NT2/D1 (cell line): Measurements from ENCODE around the gene GGCT.
"Not testable (repeated sequence)": the region's sequence is repeated elsewhere in the genome, so short reads cannot be mapped to it uniquely, and the experiment has no call there.

Experiments
- DNase-seq: peaks from one replicate; pipeline ENCODE4 v3.0.0-alpha.2; 2011; ENCODE audit warnings: low read depth, low spot score
- H3K27me3 ChIP-seq: 2 replicates; pipeline ENCODE4 v1.6.0; 2011; ENCODE audit warnings: mild to moderate bottlenecking; ENCODE audit not compliant: insufficient read length, insufficient read depth
- H3K36me3 ChIP-seq: 2 replicates; pipeline ENCODE4 v1.6.1; 2011; ENCODE audit warnings: mild to moderate bottlenecking, low read length, mixed read lengths; ENCODE audit not compliant: insufficient read depth, insufficient read length
- H3K4me1 ChIP-seq: 2 replicates; pipeline ENCODE4 v1.5.1; 2011; ENCODE audit not compliant: insufficient read depth, insufficient read length
- H3K4me3 ChIP-seq: 2 replicates; pipeline ENCODE4 v1.5.1; 2011; ENCODE audit warnings: low read depth; ENCODE audit not compliant: insufficient read length
- H3K9ac ChIP-seq: 2 replicates; pipeline ENCODE4 v1.6.0; 2011; ENCODE audit warnings: low read depth; ENCODE audit not compliant: insufficient read length
- H3K9me3 ChIP-seq: 2 replicates; pipeline ENCODE4 v1.5.1; 2011; ENCODE audit warnings: mild to moderate bottlenecking, low read length; ENCODE audit not compliant: insufficient read depth
- SUZ12 ChIP-seq: IDR thresholded peaks from 2 replicates; pipeline ENCODE4 v1.6.1; 2011; ENCODE audit not compliant: insufficient read length, insufficient read depth; ENCODE audit errors: extremely low read depth
- YY1 ChIP-seq: IDR thresholded peaks from 2 replicates; pipeline ENCODE4 v1.6.1; 2011; ENCODE audit not compliant: insufficient read length, insufficient read depth
- ZNF274 ChIP-seq: IDR thresholded peaks from 2 replicates; pipeline ENCODE4 v1.6.1; 2011; ENCODE audit warnings: mild to moderate bottlenecking, low read depth, low read length

The GGCT gene

GRCh38 chr7:30514776-30515175, 10.1 kb upstream of the GGCT start:
- Histone ChIP-seq H3K9ac (no peak overlapping the region), H3K4me3 (no peak overlapping the region), H3K36me3 (no peaks in the 10 kb centered on the region), H3K9me3 (0 out of 2 replicates have a peak, but pooled peaks cover under 1% of the 10 kb centered on the region), H3K4me1 (no peaks in the 10 kb centered on the region), H3K27me3 (no peaks in the 10 kb centered on the region)
- DNase-seq = no peak
- TF ChIP-seq YY1 = no peak
- TF ChIP-seq SUZ12 = no peak
- TF ChIP-seq ZNF274 = no peak

GRCh38 chr7:30514177-30514576, 9.5 kb upstream of the GGCT start:
- no peak overlapping the region for H3K4me3 ChIP-seq
- H3K4me1 ChIP-seq = no peaks in the 10 kb centered on the region
- no peaks in the 10 kb centered on the region for H3K27me3 ChIP-seq
- no peaks in the 10 kb centered on the region for H3K36me3 ChIP-seq
- no peak for DNase-seq
- peaks cover 7% of the 10 kb centered on the region; the same call in 1 of the 2 replicates for H3K9me3 ChIP-seq
- H3K9ac ChIP-seq = no peak overlapping the region
- no peak for TF ChIP-seq YY1
- TF ChIP-seq SUZ12 = no peak
- no peak for TF ChIP-seq ZNF274

- Histone ChIP-seq H3K36me3 (no peaks in the 10 kb centered on the region), H3K9ac (no peak overlapping the region), H3K27me3 (no peaks in the 10 kb centered on the region), H3K9me3 (peaks cover 11% of the 10 kb centered on the region), H3K4me1 (no peaks in the 10 kb centered on the region), H3K4me3 (no peak overlapping the region)
- no peak for DNase-seq
- TF ChIP-seq ZNF274 (no peak), SUZ12 (no peak), YY1 (no peak)
These were observed 9.1 kb upstream of the GGCT start for GRCh38 chr7:30513762-30514161.

- peaks cover 27% of the 10 kb centered on the region for H3K9me3 ChIP-seq
- H3K9ac ChIP-seq = no peak overlapping the region
- H3K4me1 ChIP-seq = no peaks in the 10 kb centered on the region
- TF ChIP-seq YY1 (no peak), SUZ12 (no peak), ZNF274 (no peak)
- H3K4me3 ChIP-seq = no peak overlapping the region
- no peaks in the 10 kb centered on the region for H3K27me3 ChIP-seq
- H3K36me3 ChIP-seq = no peaks in the 10 kb centered on the region
- no peak for DNase-seq
These were observed 7.5 kb upstream of the GGCT start for GRCh38 chr7:30511973-30512662.

- no peak for DNase-seq
- no peak overlapping the region for H3K4me3 ChIP-seq
- H3K27me3 ChIP-seq = no peaks in the 10 kb centered on the region
- H3K36me3 ChIP-seq = no peaks in the 10 kb centered on the region
- H3K9ac ChIP-seq = no peak overlapping the region
- TF ChIP-seq SUZ12 (no peak), YY1 (no peak), ZNF274 (no peak)
- peaks cover 31% of the 10 kb centered on the region for H3K9me3 ChIP-seq
- H3K4me1 ChIP-seq = no peaks in the 10 kb centered on the region
These were observed 6.9 kb upstream of the GGCT start for GRCh38 chr7:30511494-30511893.

- H3K27me3 ChIP-seq = no peaks in the 10 kb centered on the region
- H3K4me1 ChIP-seq = no peaks in the 10 kb centered on the region
- no peak for DNase-seq
- no peak overlapping the region for H3K4me3 ChIP-seq
- peaks cover 38% of the 10 kb centered on the region for H3K9me3 ChIP-seq
- TF ChIP-seq ZNF274 (no peak), YY1 (no peak), SUZ12 (no peak)
- no peak overlapping the region for H3K9ac ChIP-seq
- H3K36me3 ChIP-seq = no peaks in the 10 kb centered on the region
These were observed 5.8 kb upstream of the GGCT start for GRCh38 chr7:30510124-30511075.

GRCh38 chr7:30509171-30509857, 4.7 kb upstream of the GGCT start:
- H3K27me3 ChIP-seq, H3K36me3 ChIP-seq, H3K4me3 ChIP-seq, H3K9ac ChIP-seq, DNase-seq, H3K4me1 ChIP-seq: not testable (repeated sequence)
- peaks cover 38% of the 10 kb centered on the region for H3K9me3 ChIP-seq

GRCh38 chr7:30507346-30507900, 2.8 kb upstream of the GGCT start:
- not testable (repeated sequence) for H3K4me1 ChIP-seq, DNase-seq, H3K4me3 ChIP-seq

More at GRCh38 chr7:30507346-30507900, 2.8 kb upstream of the GGCT start:
- H3K9ac ChIP-seq, H3K27me3 ChIP-seq: not testable (repeated sequence)
- peaks cover 50% of the 10 kb centered on the region for H3K9me3 ChIP-seq
- peaks cover 12% of the 10 kb centered on the region for H3K36me3 ChIP-seq
